K562 (cell line): ENCODE measurements around the gene PCSK2.

Source experiments
- FOS ChIP-seq: IDR thresholded peaks from 3 replicates; pipeline ENCODE4 v1.6.1; 2011; ENCODE audit not compliant: insufficient read length; ENCODE audit errors: extremely low read depth
- POLR2A ChIP-seq: fragments of 450-650 bp; conservative IDR thresholded peaks from 2 replicates; pipeline ENCODE4 v1.6.1; 2016
- U2AF1 ChIP-seq: fragments of 200-400 bp; formaldehyde crosslinking; optimal IDR thresholded peaks from 2 replicates; pipeline ENCODE3; 2017; ENCODE audit warnings: mild to moderate bottlenecking, low read depth, low read length, moderate library complexity
- ZEB2 ChIP-seq: fragments of 450-650 bp; IDR thresholded peaks from 2 replicates; pipeline ENCODE4 v1.6.1; 2016

DNA sequence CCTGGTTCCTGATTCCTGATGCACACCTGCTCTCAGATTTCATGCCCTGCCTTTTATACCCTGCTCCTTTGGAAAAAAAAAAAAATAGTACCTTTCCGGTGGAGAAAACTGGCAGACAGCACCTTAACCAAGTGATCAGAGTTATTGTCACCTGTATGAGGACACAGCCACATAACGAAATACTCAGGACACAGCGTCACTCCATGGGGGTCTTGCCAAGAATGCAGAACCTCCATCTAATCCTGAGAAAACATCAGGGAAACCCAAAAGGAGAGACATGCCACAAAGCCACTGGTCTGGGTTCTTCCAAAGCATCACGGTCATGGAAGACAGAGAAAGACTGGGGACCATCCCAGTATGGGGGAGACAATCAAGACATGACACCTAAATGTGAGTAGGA lies 275.3 kb downstream of the PCSK2 start:
- TF ChIP-seq POLR2A (no peak), FOS (no peak), U2AF1 (no peak), ZEB2 (no peak)
